HUES64 (cell line): Measurements from ENCODE around the gene LRRC8C.

ENCODE experiments used
- H3K27ac ChIP-seq: 2 replicates; pipeline ENCODE4 v1.7.0; 2013; ENCODE audit warnings: low read depth, low read length, inconsistent platforms
- H3K27me3 ChIP-seq: 2 replicates; pipeline ENCODE4 v1.6.1; 2013; ENCODE audit warnings: mild to moderate bottlenecking, low read length; ENCODE audit not compliant: insufficient read depth
- H3K36me3 ChIP-seq: 2 replicates; pipeline ENCODE4 v1.6.1; 2013; ENCODE audit warnings: mild to moderate bottlenecking, low read length; ENCODE audit not compliant: insufficient read depth
- H3K4me1 ChIP-seq: 2 replicates; pipeline ENCODE4 v1.6.1; 2013; ENCODE audit warnings: mild to moderate bottlenecking, low read length, moderate library complexity; ENCODE audit not compliant: insufficient read depth
- H3K4me3 ChIP-seq: 2 replicates; pipeline ENCODE4 v1.5.1; 2013; ENCODE audit warnings: mild to moderate bottlenecking, low read length, moderate library complexity
- H3K9ac ChIP-seq: 2 replicates; pipeline ENCODE4 v1.6.1; 2013; ENCODE audit warnings: mild to moderate bottlenecking, low read depth, low read length
- H3K9me3 ChIP-seq: 2 replicates; pipeline ENCODE4 v1.6.1; 2013; ENCODE audit warnings: low read depth, low read length; ENCODE audit not compliant: insufficient read depth
- WGBS: fragments of 150-250, 120-280 bp; methylation state at CpG from one replicate; pipeline ENCODE4 v1.1.7; 2013; ENCODE audit warnings: missing lambda C conversion rate; 5-methylcytosine and 5-hydroxymethylcytosine counted together

The LRRC8C gene

DNA sequence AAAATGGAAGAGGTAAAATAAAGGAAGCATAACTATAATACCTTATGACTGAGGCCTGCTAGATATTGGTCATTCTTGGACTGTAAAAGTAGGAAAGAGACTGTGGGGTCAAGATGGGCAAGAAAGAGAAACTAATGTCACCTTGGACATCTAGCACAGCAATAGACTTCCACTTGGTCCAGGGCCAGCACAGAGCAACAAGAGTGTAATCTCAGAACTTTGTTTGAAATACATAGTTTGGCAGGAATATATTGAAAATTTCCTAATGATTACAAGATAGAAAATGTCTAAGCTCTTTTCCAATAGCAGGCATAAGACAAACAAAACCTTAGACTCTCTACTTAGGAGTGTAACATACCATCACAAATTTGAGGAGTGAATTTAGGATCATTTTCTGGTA, 4.6 kb downstream of the LRRC8C start:
- Histone ChIP-seq H3K9ac (no peak overlapping the region), H3K27ac (no peak overlapping the region), H3K9me3 (no peaks in the 10 kb centered on the region), H3K27me3 (peaks cover 38% of the 10 kb centered on the region), H3K4me3 (no peak overlapping the region), H3K4me1 (no peaks in the 10 kb centered on the region; the same call in 1 of the 2 replicates), H3K36me3 (no peaks in the 10 kb centered on the region)

DNA sequence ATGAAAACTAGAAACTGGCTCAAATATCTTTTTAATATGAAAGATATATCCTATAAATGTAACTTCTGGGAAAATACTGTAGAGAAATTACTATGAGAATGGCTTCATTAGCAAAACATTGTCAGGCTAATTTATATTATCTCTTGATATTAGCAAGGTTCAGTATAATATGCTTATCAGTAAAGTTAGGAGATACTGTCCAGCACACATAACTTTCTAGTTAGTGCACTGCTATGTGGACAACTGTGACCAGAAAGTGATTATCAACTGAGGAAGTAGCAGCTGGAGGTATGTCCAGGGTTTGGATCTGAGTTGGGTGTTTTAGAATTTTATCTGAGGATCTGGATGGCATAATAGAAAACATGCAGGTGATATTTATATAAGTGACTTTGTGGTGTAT, 7.5 kb downstream of the LRRC8C start:
- Histone ChIP-seq H3K9me3 (no peaks in the 10 kb centered on the region), H3K4me3 (no peak overlapping the region), H3K27me3 (peaks cover 11% of the 10 kb centered on the region), H3K36me3 (no peaks in the 10 kb centered on the region), H3K9ac (no peak overlapping the region), H3K27ac (no peak overlapping the region), H3K4me1 (no peaks in the 10 kb centered on the region)

DNA sequence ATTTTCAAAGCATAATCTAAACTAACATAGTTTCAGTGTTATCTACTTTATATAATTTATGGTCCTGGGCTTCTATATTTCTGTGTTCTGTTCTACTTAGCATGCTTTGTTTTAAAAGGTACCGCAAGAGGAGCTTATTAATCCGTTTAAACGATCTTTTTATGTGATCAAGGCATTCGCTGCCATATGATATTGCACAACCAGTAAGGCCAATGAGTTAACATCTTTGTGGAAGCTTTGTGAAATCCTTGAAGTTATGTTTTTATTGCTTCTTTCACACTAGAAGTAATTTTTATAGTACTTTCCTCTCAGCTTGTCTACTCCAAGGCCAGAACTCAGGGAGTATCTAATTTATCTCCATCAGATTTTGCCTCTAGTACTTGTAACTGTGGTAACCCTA, 8.9 kb downstream of the LRRC8C start:
- Histone ChIP-seq H3K27ac (no peak overlapping the region), H3K27me3 (no peaks in the 10 kb centered on the region), H3K36me3 (no peaks in the 10 kb centered on the region), H3K9ac (no peak overlapping the region), H3K9me3 (peaks cover 3% of the 10 kb centered on the region; the same call in 1 of the 2 replicates), H3K4me1 (no peaks in the 10 kb centered on the region), H3K4me3 (no peak overlapping the region)
- WGBS = 97% methylated on average over 4 of the region's 4 CpGs

DNA sequence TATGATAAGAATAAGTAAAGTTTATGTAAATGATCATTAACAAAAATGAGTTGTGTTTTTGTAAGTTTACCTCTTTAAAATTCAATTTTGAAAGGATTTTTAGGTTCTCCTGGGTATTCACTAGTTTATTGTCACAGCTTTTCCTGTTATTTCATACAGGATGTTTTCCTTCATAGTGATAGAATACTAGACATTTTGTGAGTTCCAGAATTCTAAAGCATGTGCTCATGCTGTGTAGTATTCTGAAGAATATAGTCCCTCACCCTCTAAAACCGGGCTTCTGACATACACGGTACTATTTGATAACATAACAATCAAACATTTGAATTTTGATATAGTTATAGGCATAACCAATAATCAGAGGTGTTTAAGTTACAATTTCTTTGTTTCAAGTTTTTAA, 10.7 kb downstream of the LRRC8C start:
- no CpG with 5 or more reads among the region's 2 CpGs for WGBS
- H3K4me3 ChIP-seq = no peak overlapping the region
- H3K27me3 ChIP-seq = no peaks in the 10 kb centered on the region
- H3K4me1 ChIP-seq = no peaks in the 10 kb centered on the region
- no peak overlapping the region for H3K27ac ChIP-seq
- H3K36me3 ChIP-seq = no peaks in the 10 kb centered on the region
- no peak overlapping the region for H3K9ac ChIP-seq
- peaks cover 3% of the 10 kb centered on the region; the same call in 1 of the 2 replicates for H3K9me3 ChIP-seq

DNA sequence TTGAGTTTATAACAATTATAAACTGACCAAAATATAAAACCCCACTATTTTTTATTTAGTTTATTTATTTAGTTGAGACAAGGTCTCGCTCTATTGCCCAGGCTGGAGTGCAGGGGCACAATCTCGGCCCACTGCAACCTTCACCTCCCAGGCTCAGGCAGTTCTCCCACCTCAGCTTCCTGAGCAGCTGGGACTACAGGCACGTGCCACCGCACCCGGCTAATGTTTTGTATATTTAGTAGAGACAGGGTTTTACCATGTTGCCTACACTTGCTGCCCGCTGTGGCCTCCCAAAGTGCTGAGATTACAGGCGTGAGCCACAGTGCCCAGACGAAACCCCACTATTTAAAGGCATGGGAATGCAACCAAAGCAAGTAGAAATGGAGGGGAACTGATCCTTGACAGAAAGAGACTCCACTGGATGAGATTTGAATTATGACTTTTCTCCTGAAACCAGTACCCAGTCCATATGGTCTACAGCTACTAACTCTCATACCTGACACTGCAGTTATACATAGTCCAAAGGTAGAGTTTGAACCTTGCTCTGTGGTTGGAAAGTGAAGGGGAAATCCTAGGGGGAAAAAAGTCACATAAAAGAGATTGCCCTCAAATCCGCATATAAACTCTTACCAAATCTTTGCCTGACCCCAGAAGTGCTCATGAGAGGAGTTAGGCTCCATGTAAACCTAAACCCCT, 11.3 kb downstream of the LRRC8C start:
- Histone ChIP-seq H3K27ac (no peak overlapping the region), H3K4me1 (no peaks in the 10 kb centered on the region), H3K27me3 (no peaks in the 10 kb centered on the region), H3K9me3 (peaks cover 3% of the 10 kb centered on the region; the same call in 1 of the 2 replicates), H3K9ac (no peak overlapping the region), H3K36me3 (no peaks in the 10 kb centered on the region), H3K4me3 (no peak overlapping the region)
- 87% methylated on average over 9 of the region's 9 CpGs for WGBS

DNA sequence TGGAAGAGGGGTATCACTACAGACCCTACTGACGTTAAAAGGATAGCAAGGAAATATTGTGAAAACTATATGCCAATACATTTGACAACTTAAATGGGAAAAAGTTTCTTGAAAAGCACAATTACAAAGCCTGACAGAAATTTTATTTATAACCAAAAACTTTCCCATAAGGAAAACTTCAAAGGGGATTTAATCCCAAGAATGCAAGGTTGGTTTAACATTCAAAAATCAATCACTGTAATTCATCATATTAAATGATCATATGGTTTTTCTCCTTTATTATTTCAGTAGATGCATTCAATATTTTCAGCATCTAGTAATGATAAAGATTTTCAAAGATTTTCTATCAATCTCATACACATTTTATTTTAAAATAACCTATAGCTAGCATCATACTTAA, 13.3 kb downstream of the LRRC8C start:
- H3K4me1 ChIP-seq = no peaks in the 10 kb centered on the region
- no CpG with 5 or more reads among the region's 1 CpG for WGBS

DNA sequence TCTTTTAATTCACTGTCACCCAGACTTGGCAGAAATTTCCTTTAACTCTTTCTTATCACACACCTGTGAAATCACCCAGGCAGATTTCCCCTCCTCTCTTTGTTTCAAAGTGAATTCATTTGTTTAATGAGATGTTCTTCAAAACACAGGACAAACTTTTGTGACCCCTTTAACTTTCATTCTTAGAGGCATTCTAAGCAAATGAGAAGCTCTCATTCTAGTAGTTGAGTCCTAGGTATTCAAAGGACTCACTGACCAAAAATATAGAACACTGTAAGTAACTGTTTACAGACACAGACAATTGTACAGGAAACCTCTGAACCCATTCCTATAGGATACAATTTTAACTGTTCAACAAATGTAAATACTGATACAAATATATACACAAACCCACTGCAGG, 16.9 kb downstream of the LRRC8C start:
- Histone ChIP-seq H3K27me3 (no peaks in the 10 kb centered on the region), H3K4me3 (no peak overlapping the region), H3K27ac (no peak overlapping the region), H3K9me3 (peaks cover 3% of the 10 kb centered on the region; the same call in 1 of the 2 replicates), H3K36me3 (no peaks in the 10 kb centered on the region), H3K4me1 (no peaks in the 10 kb centered on the region), H3K9ac (no peak overlapping the region)

More for the DNA sequence above, 13.3 kb downstream of the LRRC8C start:
- Histone ChIP-seq H3K9ac (no peak overlapping the region), H3K4me3 (no peak overlapping the region), H3K27ac (no peak overlapping the region), H3K36me3 (no peaks in the 10 kb centered on the region), H3K27me3 (no peaks in the 10 kb centered on the region), H3K9me3 (peaks cover 3% of the 10 kb centered on the region; the same call in 1 of the 2 replicates)

DNA sequence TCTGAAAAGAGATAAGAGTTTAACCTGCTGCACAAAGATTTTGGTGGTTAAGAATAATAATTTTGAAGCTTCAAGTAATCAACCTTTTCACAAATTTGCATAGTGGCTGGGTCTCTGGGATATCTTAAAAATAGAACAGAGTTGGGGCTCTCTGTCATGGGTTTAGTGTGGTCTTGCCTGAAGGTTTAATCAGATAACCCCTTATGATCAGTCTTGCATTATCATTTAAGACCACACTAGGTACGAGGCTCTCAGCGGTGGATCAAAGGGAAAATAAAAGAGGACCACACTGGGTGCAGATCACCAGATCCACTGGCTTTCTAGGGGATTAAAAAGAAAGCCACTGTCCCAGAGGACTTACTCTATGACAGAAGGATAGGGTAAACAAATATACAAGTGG, 19.5 kb downstream of the LRRC8C start:
- Histone ChIP-seq H3K4me1 (no peaks in the 10 kb centered on the region), H3K36me3 (no peaks in the 10 kb centered on the region), H3K9me3 (no peaks in the 10 kb centered on the region), H3K27me3 (no peaks in the 10 kb centered on the region), H3K9ac (no peak overlapping the region), H3K27ac (no peak overlapping the region), H3K4me3 (no peak overlapping the region)
- 80% methylated on average over 2 of the region's 2 CpGs for WGBS

DNA sequence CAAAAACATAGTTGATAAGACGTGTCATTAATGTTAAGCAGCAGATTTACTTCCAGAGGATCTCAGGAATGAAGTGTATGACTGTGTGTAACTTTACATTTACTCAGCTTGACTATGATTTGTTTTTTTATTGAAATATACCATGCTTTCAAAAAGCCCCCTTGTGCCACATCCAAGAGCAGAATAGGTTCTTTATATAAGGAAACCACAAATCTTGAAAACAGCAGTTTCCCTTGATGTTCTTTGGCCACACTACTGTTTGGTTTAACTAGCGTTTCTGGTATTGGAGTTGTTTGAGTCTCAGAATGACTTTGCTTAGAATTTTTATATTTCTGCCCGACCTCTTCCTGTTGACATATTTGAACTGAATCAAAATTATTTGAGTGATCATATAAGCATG, 25.0 kb downstream of the LRRC8C start:
- H3K36me3 ChIP-seq = no peaks in the 10 kb centered on the region
- no peak overlapping the region for H3K4me3 ChIP-seq
- no peak overlapping the region for H3K9ac ChIP-seq
- no peaks in the 10 kb centered on the region for H3K27me3 ChIP-seq
- no peak overlapping the region for H3K27ac ChIP-seq
- no peaks in the 10 kb centered on the region for H3K9me3 ChIP-seq
- 100% methylated on average over 2 of the region's 3 CpGs for WGBS
- H3K4me1 ChIP-seq = no peaks in the 10 kb centered on the region

DNA sequence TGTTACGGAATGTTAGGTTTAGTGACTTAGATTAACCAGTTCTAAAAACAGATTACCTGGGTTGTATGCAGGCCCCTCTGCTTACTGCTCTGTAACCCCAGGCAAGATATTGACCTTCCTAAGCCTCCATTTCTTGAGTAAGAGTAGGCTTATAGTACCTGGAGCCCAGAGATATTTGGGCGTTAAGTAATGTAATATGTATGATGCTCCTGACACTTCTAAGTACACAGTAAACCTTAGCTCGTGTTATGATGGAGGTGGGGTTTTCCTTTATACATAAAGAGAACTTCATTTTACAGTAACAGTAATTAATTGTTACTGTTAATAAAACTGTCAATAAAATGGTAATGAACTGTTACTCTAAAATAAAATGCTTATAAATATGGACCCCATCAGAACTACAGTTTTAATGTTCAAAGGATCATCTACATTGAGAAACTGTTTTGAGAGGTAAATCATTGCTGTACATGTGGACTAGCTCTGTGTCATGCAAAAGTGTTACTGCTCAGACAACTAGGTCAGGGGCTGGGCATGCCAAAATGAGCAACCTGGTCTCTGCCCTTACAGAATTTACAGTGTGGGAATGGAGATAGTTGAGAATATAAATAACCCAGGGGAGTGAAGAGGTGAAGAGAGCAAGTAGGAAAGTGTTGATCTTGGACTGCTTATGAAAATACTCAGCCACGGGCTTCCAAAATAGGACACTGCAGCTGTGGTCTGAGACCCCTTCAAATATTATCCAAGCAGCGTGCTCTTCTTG, 26.6 kb downstream of the LRRC8C start:
- H3K4me1 ChIP-seq = no peaks in the 10 kb centered on the region
- WGBS = 84% methylated on average over 3 of the region's 5 CpGs
- H3K9ac ChIP-seq = no peak overlapping the region
- H3K27me3 ChIP-seq = no peaks in the 10 kb centered on the region
- H3K9me3 ChIP-seq = no peaks in the 10 kb centered on the region
- H3K36me3 ChIP-seq = no peaks in the 10 kb centered on the region
- no peak overlapping the region for H3K4me3 ChIP-seq
- no peak overlapping the region for H3K27ac ChIP-seq

DNA sequence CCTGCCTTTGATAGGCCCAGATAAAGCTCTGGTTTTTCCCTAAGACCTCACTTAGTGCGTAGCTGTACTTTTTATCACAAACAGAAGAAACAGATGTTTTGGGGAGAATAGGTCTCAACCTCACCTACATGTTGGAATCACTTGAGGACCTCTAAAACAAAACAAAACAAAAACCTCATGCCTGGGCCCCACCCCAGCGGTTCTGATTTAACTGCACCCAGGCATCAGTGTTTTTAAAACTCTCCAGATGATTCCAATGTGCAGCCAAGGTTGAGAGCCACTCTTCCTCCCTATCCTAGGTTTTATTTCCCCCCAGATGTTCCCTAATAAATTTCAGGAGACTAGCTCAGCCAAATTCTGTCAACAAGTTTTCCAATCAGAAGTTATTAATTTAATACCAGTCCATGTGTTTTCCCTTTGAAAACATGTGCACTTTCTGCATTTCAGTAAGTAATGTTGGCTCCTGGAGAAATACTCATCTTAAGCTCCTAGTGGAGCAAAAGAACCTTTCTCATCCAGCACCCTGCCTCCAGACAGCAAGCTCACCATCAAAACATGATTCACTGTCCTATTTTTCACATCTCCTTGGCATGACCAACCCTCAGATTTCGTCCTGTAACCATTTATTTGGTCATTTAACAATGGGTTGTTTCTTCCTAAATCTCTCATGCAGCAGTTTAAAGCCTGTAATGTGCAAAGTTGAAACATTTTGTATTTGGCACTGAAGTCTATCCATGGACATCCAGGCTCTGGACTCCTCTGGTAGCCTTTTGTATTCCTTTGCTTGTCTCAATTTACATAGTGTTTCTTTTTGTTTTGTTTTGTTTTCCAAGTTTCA, 27.5 kb downstream of the LRRC8C start:
- Histone ChIP-seq H3K9ac (no peak overlapping the region), H3K4me1 (no peaks in the 10 kb centered on the region), H3K27me3 (no peaks in the 10 kb centered on the region), H3K36me3 (no peaks in the 10 kb centered on the region), H3K9me3 (no peaks in the 10 kb centered on the region), H3K4me3 (no peak overlapping the region), H3K27ac (no peak overlapping the region)
- 86% methylated on average over 3 of the region's 3 CpGs for WGBS
